NCI-H2227 (cell line): ENCODE data around the gene NR3C2.

Source experiments
- DNase-seq: peaks from one replicate; lab custom pipeline; 2025; ENCODE audit not compliant: unreplicated experiment; lab: John Stamatoyannopoulos, UW

The NR3C2 gene

GRCh38 chr4:148060264-148061140 is 381.7 kb downstream of the NR3C2 start:
- DNase-seq, result no peak

DNA sequence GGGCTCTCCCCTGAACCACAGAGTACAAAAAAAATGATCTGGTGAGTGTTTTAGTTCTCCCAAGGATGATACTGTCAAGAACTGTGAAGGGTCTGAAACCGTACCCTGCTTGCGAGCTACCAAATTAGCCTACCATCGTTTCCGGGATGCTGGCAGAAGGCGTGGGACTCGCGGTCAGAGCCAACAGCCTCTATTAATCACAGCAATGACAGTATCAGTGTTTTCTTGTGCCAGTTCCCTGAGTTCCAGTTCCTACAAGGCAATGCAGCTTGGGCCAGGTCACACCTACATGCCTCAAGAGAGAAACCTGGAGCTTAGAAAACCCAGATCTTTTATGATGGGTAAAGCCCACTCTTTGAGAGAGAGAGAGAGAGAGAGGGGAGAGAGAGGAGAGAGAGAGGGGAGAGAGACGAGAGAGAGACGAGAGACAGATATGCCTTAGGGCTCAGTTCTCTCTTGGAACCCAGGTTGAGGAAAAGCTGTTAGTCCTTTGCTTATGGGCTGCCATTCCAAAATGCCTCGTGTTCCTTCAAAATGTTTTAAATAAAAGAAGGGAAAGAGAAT is 382.5 kb downstream of the NR3C2 start:
- DNase-seq, result no peak

DNA sequence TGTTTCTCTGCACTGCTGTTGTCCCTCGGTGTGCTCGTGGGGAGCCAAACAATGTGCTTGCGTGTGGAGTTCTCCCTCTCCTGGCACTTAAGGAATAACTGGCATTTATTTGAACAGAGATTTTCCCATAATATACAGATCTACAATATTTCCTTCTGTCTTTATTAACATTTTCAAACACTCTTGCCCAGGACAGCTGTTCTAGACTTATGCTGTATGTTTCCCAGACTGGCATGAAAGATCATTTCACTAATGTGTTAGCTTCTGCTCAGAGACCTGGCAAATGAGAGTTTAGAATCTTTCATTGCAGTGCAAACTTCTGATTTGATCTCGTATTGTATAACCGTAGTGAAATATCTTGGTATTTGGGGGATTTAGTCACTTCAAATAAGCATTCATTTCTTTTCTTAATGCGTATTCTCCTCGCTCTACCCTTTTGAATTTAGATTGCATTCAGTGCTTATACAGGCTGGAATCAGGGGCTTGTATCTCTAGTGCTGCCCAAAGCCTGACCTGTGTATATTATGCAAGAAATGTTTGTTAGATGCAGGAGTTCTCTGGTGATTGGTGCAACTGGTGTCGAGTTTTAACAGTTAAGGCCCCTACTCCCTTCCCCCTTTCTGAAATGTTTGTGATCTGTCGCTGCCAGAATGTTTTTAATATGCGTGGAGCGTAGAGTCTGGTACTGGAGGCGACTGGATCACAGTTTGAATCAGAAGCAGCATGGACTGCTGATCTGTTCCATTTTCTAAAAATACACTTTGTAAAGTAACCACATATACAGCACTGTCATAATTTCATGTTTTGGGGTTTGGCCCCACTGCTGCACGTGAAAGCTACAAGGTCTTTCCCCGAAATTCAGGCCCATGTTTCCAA is 384.0 kb downstream of the NR3C2 start:
- no peak for DNase-seq

DNA sequence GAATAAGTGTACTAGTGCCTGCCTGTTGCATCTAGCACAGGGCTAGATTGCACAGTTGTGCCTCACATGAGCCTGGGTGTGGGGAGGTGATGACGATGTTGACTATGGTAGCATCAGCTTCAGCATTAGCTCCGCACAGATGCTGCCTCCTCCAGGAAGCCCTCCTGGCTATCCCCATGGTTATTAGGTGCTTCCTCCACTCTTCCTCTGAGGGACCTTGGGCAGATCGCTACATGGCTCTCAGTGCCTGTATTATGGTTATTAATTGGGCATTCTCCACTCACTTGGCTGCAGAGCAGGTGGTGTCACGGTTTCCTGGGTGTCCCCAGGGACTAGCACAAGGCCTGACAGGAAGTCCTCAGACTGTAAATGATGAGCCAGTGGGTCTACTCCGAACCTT is 384.7 kb downstream of the NR3C2 start:
- DNase-seq, result no peak

GRCh38 chr4:148056879-148057278 is 385.3 kb downstream of the NR3C2 start:
- no peak for DNase-seq

DNA sequence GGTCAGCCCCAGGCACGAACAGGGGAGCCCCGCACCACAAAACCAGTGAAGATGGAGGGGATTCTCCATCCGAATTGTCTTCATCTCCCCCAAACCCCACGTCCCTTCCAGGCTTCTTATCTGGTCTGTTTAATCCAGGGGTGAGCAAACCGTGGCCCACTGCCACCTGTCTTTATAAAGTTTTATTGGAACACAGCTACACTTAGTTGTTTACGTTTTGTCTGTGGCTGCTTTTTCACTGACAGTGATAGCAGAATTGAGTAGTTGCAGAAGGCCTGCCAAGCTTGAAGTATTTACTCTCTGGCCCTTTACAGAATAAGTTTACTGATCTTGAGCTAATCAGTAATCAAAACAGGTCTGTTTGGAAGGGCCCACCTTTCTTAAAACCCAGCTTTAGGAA is 386.4 kb downstream of the NR3C2 start:
- no peak for DNase-seq

DNA sequence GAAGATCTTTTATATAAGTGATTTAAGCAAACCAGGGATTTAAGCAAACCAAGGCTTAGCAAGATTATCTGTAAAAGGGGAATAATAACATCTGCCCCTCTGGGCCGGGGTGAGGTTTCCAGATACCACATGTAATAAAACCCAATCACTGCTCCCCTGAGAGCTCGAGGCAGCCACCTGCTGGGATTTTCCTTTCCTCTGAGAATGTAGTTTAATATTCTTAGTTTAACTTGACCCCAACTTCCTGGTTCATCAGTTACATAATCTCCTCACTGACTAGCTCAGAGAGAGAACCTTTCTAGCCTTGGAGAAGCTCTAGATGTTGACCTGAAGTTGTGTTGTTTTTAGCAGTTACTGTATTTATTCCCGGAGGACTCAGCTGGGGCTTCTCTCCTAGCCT is 387.9 kb downstream of the NR3C2 start:
- DNase-seq, result no peak

GRCh38 chr4:148053298-148054003 is 388.8 kb downstream of the NR3C2 start:
- no peak for DNase-seq

- no peak for DNase-seq
Measured at GRCh38 chr4:148052448-148052847, 389.8 kb downstream of the NR3C2 start.

- DNase-seq, result no peak
Measured at GRCh38 chr4:148051403-148051802, 390.8 kb downstream of the NR3C2 start.

- no peak for DNase-seq
Measured at GRCh38 chr4:148048598-148048997, 393.6 kb downstream of the NR3C2 start.

DNA sequence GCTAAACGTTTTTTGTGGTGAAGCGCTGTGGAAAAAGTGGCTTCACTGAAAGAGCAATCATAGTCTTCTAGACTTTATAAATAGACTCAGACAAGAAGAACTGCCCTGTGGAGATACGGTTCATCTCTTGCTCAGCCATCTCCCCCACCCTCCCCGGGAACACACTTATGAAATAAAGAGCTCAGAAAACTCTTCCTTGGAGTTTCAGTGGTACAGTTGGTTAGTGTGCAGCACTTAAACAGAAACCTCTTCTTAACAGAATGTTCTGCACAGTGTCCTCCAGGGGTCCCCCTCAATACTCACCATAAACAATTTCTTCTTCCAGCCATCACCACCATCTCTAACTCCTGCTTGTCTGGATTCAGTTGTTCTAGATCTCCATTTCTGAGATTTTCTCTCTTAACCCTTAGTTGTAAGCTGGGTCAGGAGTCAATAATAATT is 397.3 kb downstream of the NR3C2 start:
- no peak for DNase-seq

- DNase-seq, result no peak
Measured at GRCh38 chr4:148044089-148044911, 397.9 kb downstream of the NR3C2 start.

DNA sequence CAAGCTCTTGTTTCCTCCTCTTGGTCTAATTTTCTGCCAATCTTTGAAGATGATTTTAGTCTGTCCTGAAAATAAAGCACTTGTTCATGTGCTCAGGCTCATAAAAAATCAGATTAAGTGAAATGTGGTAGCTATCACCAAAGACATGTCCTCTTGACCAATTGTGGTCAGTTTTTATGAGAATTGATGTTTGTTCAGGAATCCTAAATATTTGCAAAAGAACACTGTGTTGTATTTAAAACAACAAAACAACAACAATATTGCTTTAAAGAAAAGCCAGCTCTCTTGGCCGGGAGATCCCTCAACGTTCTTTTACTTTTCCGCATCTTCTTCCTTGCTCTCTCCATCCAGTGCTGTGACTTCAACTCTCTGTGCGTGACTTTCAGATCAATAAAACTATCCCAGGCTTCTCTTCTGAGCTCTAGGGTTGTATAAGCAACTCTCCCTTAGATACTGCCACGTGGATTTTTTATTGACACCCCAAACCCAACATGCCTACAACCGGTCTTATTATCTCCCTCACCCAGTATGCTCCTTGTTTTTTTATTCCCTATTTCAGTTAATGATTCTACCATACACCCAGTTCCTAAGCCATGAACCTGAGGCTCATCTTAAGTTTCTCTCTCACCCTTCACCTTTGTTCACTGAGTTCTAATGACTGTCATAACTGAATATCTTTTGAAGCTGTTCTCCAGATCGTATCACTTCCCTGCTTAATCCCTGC is 400.4 kb downstream of the NR3C2 start:
- no peak for DNase-seq

DNA sequence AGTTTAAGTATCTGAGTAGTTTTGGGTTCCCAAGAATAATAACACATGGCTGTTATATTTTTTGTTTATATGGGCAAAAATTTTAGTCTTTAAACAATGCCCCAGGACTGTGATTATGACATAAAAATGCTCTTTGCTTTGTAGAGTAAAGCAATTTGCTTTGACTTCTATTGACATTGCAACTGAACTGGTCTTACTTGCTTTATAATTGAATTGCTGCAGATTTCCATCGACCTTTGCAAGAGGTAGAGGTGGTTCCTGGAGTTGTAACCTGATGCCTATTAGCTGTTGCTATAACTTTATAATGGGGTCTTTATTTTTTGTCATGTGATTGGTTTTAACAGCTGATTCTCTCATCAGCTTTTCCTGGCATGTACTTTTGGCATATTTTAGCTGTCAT is 407.4 kb downstream of the NR3C2 start:
- no peak for DNase-seq

GRCh38 chr4:148030193-148030873 is 411.9 kb downstream of the NR3C2 start:
- DNase-seq, result no peak

GRCh38 chr4:148029781-148030180 is 412.4 kb downstream of the NR3C2 start:
- DNase-seq, result no peak
